GM10847 (cell line): ENCODE results near the gene C8A.

Experiments
- POLR2A ChIP-seq: IDR thresholded peaks from 2 replicates; pipeline ENCODE4 v1.6.1; 2011; ENCODE audit not compliant: insufficient read length; ENCODE audit errors: extremely low read depth

Gene C8A

GRCh38 chr1:56925193-56925592 lies 70.6 kb downstream of the C8A start:
- no peak for TF ChIP-seq POLR2A

DNA sequence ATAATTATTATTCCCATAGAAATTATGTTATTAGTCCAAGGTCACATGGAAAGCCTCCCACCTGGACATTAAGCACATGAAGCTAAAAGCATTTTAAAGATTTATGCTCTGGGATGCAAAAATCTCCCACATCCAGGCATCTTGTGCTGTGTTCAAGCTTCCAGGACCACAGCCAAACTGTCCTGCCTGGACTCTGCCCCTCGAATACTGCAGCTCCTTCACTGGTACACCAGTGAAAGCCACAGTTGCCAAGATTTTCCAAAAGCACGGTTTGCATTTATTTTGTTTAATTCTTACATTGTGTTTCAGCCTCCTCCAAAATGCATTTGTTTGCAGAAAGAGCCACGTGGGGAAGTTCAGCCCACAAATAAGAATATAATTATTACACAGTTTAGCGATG lies 72.6 kb downstream of the C8A start:
- no peak for TF ChIP-seq POLR2A

DNA sequence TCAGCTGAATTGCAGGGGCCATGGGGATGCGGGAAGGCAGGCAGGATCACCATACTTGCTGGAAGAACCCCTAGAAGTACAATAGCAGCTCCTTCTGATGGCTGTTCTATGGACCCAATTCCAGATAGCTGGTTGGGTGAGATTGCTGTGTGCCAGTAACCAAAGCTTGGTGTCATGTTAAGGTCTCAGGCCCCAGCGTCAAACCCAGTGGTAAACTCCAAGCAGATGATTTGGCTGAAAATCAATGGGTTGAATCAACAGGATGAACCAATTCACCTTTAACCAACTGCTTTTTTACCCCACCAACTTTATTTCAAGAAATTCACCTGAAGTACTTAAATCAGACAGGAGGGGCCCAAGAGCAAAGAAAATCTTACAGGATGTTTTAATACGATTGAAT lies 73.4 kb downstream of the C8A start:
- no peak for TF ChIP-seq POLR2A

GRCh38 chr1:56929492-56929891 lies 74.9 kb downstream of the C8A start:
- TF ChIP-seq POLR2A: no peak

GRCh38 chr1:56931211-56931610 lies 76.6 kb downstream of the C8A start:
- no peak for TF ChIP-seq POLR2A

DNA sequence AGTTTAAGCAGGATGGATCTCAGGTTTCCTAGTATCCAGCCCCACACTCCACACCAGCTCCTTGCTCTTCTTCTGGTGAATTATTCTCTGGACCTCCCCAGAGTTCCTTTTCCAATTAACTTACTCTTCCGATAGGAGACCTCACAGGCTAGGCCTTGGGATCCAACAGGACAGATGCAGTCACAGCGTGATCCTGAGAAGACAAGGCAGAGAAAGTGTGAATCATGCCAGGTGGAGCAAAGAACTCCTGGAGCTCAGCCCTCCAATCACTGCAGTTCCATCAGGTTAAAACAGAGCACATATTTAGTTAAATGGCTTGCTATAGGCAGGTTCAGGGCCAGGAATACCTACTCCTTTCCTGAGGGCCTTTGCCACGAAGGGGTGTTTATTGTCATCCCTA lies 77.1 kb downstream of the C8A start:
- no peak for TF ChIP-seq POLR2A

- TF ChIP-seq POLR2A: no peak
These were observed 78.6 kb downstream of the C8A start for GRCh38 chr1:56933161-56933560.

GRCh38 chr1:56933606-56934005 lies 79.0 kb downstream of the C8A start:
- no peak for TF ChIP-seq POLR2A

DNA sequence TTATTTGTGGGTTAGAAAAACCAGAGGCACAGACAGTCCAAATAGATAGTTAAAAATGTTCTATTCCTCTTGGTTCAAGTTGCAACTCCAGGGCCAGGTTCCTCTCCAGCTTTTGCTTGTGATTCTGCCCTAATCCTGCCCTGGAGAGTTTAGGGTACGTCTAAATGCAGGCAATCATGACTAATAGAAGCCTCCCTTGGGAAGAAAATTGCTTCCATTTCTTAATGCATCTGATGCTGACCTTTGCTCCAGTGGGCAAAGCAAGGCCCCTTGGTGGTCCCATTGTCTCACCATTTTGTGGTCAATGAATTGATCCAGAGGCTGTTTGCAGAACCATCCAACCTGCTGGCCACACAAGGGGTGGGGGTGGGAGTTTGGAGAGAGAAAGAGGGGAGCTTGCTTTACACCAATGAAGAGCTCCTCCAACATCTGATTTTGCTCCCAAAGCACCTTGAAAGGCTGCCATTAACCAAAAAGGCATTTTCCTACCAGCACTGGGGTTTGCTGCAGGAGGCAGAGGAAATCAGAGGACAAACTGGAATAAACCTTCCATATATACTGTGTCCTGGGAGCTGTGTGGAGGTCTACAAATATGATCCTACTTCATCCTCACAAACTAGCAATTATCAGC lies 79.9 kb downstream of the C8A start:
- no peak for TF ChIP-seq POLR2A

DNA sequence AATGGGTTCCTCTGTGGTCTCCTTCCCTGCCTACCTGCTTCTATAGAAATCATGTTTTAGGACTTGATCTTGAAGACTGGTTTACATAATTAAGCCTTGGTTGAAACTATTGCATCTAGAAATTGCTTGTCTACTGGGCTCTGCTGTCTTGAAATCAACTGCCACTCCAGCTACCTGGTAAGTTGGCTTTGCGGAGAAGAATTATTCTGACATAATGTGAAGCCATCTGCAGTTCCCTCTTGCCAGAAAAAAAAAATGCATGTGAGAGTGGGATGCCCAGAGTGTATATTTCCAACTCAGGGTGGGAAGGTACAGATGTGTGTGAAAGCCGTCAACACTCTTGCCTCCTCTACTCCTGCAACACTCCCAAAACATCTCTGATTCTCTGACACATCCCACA lies 84.0 kb downstream of the C8A start:
- no peak for TF ChIP-seq POLR2A

DNA sequence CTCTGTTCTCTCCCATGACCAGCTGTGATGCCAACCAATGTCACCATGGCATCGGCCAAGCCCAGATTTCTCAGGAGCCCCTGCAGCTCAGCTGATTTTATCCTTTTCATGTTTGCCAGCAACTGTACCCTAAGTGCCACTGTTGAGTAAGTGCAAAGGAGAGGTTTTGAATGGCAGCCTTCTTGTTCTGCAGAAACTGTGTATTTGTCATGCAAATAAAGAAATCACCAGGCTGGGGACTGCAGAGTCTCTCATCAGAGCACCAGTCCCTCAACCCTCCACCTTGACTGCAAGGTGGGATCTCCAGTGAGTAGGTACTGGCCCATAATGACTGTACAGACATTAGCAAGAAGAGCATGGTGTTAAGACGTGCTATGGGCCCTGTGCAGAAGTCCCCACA lies 84.6 kb downstream of the C8A start:
- no peak for TF ChIP-seq POLR2A

DNA sequence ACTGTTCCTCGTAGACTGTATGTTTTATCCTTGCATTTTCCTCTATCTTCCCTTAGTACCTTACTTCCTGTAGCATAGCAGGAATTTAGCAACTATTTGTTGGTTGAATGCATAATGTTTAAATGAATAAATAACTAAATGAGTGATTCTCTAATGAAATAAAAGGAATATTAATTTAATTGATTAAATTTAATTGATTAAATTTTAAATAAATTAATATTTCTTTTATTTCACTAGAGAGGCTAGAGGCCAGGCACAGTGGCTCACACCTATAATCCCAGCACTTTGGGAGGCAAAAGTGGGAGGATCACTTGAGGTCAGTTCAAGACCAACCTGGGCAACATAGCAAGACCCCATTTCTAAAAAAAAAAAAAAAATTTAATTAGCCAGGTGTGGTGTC lies 85.4 kb downstream of the C8A start:
- TF ChIP-seq POLR2A: no peak

GRCh38 chr1:56948403-56949023 lies 93.9 kb downstream of the C8A start:
- TF ChIP-seq POLR2A: no peak

- no peak for TF ChIP-seq POLR2A
These were observed 97.9 kb downstream of the C8A start for GRCh38 chr1:56952501-56952900.

DNA sequence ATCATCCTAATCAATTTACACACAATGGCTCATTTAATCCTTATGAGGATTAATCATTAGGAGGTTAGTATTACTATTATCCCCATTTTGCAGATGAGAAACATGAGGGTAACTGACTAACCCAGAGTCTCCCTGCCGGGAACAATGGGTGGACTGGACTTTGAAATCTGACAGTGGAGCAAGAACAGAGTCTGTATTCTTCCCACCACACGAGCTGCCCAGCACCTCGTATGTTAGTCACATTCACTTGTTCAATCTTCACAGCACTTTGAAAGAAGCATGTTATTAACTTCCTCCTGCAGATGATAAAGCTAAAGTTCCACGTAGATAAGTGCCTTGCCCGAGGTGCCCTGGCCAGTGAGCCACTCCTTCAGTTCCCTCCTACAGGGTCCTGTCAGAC lies 98.8 kb downstream of the C8A start:
- no peak for TF ChIP-seq POLR2A

- TF ChIP-seq POLR2A: no peak
These were observed 100.1 kb downstream of the C8A start for GRCh38 chr1:56954664-56955063.

DNA sequence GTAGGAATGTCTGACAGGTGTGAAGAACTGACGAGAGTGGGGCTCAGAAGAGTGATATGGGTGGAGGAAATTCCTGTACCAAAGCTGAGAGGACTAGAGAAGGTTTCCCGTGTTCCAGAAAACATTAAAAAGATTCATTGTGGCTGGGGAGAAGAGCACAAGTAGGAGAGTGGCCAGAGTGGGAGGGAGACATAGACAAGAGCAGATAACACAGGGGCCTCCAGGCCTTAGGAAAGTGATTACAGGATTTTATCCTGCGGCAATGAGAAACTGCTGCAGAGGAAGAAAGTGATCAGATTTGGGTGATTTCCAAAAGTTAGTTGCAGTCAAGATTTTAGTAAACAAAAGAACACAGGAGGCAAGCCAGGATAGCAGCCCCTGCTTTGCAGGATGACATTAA lies 103.3 kb downstream of the C8A start:
- TF ChIP-seq POLR2A: no peak
